G401.6 (cell line): ENCODE results near the gene ITGAD.

Experiments used
- FAIRE-seq: peaks from 2 replicates; lab custom pipeline; 2012; peaks lifted over from hg19 to GRCh38; lab: Jason Lieb, UNC

ITGAD gene

DNA sequence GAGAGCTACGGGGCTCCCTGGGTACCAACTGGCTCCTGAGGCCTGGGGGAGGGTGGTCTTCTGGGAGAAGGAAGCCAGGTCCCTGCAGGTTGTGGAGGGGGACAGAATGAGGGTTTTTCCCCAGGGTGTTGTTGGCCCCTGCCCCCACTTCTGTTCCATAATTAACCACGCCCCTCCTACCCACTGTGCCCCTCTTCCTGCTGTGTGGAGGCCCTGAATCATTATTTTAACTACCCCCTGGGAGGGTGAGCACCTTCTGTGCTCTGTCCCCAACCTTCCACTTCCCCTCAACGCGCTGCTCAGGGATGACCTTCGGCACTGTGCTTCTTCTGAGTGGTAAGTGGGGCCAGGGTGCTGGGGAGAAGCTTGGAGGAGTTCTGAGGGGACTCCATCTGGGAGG, at the start of gene ITGAD:
ITGAD (plus strand) TSS at position 280 of the 400 bp plus-strand sequence; CDS start at position 306, 26 bp downstream.
- FAIRE-seq: no peak

DNA sequence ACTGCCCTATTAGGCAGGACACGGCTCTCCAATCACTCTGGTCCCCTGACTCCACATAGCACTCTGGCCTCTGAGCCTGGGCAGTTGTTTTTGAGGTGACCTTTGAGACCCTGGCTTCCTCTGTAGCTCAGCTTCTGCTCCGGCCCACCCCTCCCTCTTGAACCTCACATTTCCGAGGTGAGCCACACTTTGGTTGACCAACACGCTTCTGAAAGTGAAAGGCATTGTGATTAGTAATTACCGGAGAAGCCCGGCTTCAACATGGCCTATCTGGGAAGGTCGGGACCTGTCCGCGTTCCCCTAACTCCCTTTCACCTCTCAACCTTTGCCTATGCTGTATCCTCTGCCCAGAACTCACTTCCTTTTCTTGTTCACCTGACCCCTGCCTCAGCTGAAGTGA, 48.4 kb upstream of the ITGAD start:
- FAIRE-seq: no peak

DNA sequence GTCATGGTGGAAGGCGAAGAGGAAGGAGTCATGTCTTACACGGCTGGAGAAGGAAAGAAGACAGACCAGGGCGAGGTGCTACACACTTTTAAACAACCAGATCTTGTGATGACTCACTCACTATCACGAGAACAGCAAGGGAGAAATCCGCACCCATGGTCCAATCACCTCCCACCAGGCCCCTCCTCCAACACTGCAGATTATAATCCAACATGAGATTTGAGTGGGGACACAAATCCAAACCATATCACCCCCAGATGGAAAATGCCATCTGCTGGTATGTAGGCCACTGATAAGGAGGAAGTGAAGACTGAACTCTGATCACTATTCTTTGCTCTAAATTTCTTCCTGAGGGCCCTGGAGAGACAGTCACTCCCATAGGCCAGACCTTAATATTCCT, 45.7 kb upstream of the ITGAD start:
- FAIRE-seq: no peak

DNA sequence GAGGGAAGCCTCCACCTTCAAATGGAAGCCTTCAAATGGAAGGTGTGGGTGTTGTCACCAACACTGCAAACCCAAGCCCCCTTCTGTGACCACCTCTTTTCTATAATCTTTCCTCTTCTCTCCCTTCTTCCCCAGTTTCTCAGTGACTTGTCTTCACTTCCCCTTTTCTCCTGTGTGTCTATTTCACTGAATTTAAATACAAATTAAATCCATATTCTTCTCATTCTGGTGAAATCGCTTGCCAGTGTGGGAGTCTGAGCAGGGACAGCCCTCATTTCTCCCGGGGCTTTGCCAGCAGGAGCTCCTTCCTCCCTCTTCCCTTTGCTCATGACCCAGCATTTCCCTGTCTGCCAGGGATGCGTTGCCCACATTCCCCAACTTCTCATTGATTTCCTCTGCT, 44.6 kb upstream of the ITGAD start:
- FAIRE-seq: no peak

DNA sequence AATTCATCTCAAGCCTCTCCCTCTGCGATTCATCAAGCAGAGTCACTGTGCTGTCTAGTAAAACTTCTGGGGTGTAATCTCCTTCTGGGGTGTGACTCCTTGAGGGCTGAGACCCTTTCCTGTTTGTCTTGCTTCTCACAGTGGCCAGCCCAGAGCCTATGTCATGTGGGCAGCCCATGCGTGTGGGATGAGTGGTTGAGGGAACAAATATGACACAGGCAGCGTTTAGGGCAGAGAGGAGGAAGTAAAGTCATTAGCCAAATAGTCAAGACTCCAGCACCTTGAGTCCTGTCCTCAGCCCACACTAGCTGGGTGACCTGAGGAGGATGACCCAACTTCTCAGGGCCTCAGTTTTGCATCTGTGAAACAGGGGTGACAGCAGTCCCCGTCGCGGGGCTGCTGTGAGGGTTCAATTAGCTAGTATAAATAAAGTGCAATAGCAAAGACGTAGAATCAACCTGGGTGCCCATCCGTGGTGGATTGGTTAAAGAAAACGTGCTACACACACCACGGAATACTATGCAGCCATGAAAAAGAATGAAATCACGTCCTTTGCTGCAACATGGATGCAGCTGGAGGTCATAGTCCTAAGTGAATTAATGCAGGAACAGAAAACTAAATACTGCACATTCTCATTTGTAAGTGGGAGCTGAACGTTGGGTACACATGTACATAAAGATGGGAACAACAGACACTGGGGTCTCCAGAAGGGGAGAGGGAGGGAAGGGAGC, 42.7 kb upstream of the ITGAD start:
- FAIRE-seq: no peak

DNA sequence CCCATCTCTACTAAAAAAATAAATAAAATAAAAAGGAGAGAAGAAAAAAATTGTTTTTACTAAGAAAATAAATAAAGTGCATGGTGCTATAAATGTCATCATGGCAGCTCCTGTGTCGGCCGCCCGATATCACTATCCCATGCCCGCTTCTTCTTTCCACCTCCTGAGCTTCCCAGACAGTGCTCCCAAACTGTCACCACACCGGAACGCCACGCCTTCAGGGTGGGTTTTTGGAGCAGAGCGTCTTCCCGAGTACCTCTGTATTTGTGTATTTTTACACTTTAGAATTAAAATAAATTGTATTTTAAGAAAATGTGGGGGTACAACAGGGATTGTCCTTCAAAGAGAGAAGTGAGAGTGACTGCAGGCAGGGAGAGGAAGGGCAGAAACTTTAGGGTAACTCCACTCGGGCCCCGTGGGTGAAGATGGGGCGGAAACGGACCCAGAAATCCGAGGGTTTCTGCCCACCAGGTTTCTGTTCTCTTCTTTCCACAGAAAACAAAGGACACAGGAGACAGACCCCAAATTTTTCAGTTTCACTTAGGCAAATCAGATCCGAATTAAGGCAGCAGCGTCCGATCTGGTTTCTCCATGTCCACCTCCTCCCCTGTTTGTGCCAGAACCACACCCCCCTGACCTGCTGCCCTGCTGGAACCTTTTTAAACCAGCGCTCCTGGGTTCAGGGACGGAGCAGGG, 41.7 kb upstream of the ITGAD start:
- FAIRE-seq: no peak

DNA sequence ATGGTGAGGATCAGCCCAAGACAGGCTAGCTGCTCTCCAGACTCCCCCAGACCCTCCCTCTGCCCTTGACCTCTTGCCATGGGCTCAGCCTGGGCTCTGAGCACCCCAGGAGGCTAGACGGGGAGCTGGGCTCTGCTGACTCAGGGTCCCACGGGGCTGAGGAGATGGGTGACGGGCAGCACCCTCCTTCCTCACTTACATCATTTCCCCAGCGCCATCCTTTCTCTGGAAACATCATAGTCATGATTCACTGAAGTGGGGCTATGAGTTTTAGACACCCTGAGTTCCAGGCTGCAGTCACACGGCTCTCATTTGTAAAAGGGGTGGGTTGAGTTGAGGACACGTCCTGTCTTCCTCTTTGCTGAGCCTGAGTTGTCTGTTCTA, 41.2 kb upstream of the ITGAD start:
- FAIRE-seq: no peak

DNA sequence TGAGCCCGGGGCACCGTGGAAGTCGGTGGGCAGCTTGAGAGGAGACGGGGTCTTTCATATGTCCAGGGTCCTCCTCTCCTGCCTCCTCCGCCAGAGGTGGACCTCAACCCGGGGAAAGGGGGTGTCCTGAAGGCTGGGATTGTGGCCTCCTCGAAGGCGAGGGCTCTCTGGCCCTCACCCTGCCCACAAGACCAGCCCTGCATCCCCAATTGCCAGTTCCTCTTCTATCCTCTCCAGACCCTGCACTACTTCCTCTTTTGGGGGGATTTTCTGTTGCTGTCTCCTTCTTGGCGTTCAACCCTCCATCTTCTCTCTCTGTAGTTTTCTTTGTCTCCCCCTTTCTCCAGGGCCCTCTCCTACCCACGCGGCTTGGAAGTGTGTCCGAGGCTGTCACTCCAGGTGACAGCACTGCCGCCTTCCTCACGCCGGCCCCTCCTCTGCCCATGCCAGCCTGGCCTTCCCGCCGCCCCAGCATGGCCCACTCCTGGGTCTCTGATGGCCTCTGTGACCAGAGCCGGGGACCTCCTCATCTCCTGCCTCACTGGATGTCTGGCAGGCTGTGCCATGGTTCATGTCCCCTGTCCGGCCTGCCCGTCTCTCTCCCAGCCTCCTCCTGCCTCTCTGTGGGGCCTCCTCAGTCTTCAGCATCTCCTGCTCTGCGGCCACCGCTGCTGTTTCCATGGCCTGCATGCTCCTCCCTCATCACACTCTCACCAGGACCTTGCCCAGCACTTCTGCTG, 40.6 kb upstream of the ITGAD start:
- no peak for FAIRE-seq

DNA sequence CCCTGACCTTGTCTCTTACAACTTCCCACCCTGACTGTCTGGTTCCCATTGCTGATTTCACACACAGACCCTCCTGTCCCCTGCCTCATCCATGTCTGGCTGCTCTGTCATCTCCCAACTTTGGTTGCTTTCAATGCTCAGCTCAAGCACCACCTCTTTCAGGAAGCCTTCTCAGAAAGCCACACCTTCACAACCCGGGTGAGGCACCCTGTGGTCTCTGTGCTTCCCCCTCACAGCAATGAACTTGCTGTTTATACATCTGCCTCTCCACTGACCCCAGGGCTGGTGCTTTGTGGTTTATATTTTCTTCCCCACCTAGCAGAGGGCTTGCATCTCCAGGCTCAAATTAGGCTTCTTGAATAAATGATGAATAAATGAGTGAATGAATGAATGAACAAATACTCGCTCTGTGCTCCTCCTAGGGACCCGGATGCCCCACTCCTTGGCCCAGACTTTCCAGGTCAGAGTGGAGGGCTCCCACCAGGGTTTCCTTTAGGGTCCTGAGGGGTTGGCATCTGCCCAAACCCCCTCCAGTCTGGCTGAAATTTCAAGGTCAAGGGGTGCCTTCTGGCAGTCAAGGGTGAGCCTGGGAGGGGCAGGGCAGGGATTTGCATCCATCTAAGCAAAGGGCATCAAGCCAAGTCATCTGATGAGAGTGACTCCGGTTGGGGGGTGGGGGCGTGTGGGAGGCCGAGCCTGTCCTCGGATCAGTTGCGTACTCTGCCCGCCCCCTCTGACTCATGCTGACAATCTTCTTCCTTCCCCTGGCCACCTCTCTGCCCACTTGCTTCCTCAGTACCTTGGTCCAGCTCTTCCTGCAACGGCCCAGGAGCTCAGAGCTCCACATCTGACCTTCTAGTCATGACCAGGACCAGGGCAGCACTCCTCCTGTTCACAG, 38.5 kb upstream of the ITGAD start, which contains the start of gene ITGAX:
ITGAX (plus strand) TSS at position 783 of the 898 bp plus-strand sequence; CDS start at position 862, 79 bp downstream.
- no peak for FAIRE-seq

DNA sequence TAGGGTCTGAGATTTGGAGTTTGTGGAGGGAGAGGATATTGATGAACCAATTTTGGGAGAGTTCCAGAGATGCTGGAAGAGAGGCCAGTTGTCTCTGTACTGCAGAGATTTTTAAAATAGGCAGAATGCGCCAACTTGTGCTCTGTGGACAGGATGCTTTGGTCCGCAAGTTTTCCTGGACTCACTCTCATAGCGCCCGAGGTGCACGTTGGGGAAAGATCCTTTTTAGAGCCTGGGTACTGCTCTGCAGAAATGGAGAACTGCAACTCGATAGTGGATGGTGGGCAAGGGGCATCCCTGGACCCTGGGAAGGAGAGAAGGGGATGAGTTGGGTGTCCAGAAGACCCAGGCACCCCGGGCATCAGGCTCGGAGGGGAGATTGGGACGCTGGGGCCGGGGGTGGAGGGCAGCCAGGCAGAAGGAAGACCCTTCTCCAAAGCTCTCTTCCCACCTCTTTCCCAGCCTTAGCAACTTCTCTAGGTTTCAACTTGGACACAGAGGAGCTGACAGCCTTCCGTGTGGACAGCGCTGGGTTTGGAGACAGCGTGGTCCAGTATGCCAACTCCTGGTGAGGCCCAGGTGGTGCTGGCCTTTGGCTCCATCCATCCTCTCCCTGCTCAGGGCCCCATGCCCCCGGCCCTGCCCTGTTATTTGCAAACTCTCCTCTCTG, 37.6 kb upstream of the ITGAD start:
- FAIRE-seq: no peak

DNA sequence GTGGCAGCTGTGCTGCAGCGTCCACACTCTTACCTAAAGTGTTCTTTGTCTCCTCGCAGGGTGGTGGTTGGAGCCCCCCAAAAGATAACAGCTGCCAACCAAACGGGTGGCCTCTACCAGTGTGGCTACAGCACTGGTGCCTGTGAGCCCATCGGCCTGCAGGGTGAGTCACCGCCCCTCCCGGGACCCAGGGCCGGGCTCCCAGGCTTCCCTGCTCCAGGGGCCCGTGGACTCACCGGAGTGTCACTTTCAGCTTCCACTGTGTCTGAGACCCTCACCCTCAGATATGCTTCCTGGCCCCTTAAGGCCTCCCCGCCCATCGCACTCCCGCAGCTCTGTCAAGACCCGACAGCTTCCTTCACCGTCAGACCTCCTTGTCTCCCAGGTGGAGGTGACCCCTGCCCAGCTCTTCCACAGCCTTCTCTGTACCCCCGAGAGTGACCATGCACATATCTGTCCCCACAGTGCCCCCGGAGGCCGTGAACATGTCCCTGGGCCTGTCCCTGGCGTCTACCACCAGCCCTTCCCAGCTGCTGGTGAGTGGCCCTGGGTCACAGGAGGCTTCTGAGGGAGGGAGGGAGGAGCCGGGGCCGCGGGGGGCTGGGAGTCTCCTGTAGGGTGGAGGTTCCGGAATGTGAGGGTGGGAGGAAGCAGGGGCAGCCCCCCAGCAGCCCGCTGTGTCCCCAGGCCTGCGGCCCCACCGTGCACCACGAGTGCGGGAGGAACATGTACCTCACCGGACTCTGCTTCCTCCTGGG, 36.4 kb upstream of the ITGAD start:
- FAIRE-seq: no peak

DNA sequence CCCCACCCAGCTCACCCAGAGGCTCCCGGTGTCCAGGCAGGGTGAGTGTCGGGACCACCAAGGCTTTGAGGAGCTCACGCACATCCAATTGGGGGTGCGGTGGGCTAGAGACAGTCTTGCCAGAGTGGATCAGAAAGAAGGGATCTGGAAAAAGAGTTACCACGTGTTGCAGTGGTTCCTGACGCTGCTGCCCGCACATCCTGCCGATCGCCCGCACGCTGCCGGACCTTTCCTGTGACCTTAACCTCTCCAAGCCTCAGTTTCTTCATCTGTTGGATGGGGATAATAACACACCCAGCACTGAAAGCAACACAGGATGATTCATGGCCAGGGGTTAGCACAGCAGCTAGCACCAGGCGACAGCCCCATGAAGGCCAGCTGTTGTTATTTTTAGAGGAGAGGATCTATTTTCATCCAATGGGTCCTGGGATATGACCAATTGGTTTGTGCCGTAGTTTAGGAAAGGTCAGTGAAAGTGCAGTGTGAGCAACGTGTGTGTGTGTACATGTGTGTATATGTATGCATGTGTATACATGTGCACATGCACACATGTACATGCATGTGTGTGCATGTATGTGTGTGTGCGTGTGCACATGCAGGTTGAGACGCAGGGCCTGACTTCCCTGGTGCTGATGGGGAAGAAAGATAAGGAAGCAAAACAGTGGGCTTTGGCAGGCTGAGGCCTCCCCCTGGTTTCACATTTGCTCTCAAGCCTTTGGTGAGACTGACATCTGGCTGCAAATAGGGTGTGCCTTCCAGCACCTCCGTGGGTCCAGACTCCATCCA, 35.6 kb upstream of the ITGAD start:
- no peak for FAIRE-seq

DNA sequence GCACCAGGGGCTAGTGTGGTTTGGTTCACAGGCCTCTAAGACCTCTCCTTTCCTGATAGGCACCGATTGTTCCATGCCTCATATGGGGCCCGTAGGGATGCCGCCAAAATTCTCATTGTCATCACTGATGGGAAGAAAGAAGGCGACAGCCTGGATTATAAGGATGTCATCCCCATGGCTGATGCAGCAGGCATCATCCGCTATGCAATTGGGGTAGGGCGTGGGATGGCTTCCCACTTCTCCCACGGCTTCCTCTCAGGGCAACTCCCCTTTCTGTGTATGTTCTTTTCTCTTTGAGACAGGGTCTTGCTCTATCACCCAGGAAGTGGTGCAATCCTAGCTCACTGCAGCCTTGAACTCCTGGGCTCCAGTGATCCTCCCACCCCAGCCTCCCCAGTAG, 32.9 kb upstream of the ITGAD start:
- no peak for FAIRE-seq

DNA sequence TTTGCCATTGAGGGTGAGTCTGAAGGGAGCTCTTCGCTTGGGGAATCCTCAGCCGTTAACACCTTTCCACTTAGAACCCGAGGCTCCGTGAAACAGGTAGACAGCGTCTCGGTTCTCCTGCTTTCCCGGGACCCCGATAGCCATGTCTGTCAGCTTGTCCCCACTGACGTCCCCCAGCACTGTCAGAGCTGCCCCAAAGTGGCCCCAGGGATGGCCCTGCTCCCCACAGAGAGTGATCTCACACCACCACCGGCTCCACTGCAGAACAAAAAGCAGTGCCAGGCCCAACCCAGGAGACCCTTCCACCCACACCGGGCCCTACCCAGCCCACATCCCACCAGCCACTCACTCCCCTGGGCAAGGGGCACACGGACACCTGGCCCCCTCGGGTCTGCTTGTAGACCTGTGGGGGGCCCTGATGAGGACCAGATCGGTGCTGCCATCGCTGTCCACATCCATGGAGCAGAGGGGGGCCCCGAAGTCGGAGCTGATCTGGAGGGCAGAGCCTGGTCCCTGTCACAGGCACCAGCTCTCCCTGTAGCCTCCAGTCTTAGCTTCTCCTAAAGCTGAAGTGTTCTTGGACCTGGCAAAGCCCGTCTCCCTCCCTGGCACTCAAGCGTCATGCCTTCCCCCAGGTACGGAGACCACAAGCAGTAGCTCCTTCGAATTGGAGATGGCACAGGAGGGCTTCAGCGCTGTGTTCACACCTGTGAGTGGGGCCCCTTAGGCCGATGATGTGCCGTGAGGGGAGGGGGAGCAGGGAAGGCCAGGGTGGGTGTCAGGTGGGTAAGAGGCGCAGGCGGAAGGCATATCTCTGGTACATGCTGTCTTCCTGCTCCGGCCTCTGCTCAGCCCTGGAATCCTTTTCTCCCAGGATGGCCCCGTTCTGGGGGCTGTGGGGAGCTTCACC, 31.7 kb upstream of the ITGAD start:
- FAIRE-seq: no peak

DNA sequence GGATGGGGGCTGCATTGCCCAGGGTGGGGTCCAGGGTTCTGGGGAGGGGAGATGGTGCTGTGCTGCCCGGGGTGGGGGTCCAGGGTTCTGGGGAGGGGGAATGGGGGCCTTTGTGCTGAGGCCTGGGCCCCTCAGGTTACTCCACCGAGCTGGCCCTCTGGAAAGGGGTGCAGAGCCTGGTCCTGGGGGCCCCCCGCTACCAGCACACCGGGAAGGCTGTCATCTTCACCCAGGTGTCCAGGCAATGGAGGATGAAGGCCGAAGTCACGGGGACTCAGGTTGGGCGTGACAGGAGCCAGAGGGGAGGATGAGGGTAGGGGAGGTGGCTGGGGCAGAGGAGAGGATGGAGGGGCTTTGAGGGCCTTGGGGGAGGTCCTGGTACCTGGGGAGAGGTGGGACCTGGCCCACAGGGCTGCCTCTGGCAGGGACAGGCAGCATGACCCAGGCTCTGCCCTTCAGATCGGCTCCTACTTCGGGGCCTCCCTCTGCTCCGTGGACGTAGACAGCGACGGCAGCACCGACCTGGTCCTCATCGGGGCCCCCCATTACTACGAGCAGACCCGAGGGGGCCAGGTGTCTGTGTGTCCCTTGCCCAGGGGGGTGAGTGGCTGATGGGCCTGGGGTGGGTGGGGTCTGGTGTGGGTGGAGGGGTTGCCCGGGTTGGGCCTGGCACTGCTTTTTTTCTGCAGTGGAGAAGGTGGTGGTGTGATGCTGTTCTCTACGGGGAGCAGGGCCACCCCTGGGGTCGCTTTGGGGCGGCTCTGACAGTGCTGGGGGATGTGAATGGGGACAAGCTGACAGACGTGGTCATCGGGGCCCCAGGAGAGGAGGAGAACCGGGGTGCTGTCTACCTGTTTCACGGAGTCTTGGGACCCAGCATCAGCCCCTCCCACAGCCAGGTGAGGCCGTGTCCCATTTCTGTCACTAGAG, 30.4 kb upstream of the ITGAD start:
- FAIRE-seq: no peak

DNA sequence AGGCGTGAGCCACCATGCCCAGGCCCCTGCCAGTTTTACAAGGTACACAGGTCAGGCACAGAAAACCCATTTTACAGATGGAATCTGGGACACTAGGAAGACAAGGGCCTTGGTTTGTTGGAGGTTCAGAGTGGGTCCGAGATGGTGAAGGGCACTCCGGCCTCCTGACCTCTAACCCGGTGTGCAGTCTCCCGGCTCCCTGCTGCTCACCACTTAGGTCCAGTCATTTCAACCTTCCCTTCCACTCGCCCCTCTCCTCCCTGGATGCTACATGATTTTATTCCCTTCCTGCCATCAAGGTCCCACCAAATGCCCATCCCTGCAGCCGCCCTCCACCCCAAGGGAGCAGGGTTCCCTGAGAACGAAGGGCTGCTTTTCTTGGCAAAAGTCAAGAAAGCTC, 29.4 kb upstream of the ITGAD start:
- no peak for FAIRE-seq

DNA sequence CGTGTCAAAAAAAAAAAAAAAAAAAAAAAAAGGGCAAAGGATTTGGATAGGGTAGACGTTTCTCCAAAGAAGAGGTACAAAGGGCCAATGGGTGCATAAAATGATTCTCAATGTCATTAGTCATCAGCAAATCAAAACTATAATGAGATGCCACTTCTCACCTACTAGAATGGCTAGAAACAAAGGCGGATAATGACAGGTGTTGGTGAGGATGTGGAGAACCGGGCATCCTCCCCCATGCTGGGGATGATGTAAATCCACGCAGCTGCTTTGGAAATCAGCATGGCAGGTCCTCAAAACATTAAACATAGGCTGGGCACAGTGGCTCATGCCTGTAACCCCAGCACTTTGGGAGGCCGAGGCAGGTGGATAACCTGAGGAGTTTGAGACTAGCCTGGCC, 28.7 kb upstream of the ITGAD start:
- FAIRE-seq: no peak
